GM18505 (cell line): Measurements from ENCODE around the gene NSMF.
"Not testable (repeated sequence)": the region's sequence is repeated elsewhere in the genome, so short reads cannot be mapped to it uniquely, and the experiment has no call there.

Source experiments
- ATAC-seq: cut with Tn5 transposase; IDR thresholded peaks from one replicate; pipeline ENCODE4 v1.9.1; 2021; ENCODE audit not compliant: unreplicated experiment
- POLR2A ChIP-seq: IDR thresholded peaks from 4 replicates; pipeline ENCODE4 v1.6.1; 2011; ENCODE audit warnings: borderline replicate concordance; ENCODE audit not compliant: insufficient read depth, insufficient read length; ENCODE audit errors: extremely low read depth

NSMF gene

GRCh38 chr9:137477778-137478612 lies 18.9 kb upstream of the NSMF start:
- TF ChIP-seq POLR2A, result no peak
- ATAC-seq, result no peak

- TF ChIP-seq POLR2A, result no peak
These were observed 17.7 kb upstream of the NSMF start for GRCh38 chr9:137476856-137477255.

DNA sequence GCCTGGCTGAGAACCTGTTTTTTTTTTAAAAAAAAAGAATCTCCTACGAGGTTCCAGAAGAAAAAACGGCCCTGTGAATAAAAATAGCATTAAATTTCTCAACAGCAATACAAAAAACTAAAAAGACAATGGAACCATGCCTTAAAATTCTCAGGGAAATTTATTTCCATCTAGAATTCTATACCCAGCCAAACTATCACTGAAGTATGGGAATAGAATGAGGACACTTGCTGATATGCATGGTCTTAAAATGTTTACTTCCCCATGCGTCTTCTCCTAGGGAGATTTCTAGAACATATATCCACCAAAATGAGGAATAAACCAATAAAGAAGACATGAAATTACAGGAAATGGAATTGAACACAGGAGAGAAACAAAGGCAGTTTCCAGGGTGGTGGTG lies 16.5 kb upstream of the NSMF start:
- no peak for TF ChIP-seq POLR2A
- no peak for ATAC-seq

More at GRCh38 chr9:137476856-137477255, 17.7 kb upstream of the NSMF start:
- ATAC-seq, result no peak

GRCh38 chr9:137474271-137474670 lies 15.1 kb upstream of the NSMF start:
- no peak for ATAC-seq
- TF ChIP-seq POLR2A, result no peak

- no peak for TF ChIP-seq POLR2A
These were observed 11.7 kb upstream of the NSMF start for GRCh38 chr9:137470785-137471184.

GRCh38 chr9:137467896-137468295 lies 8.8 kb upstream of the NSMF start:
- ATAC-seq, result no peak
- TF ChIP-seq POLR2A, result no peak

More at GRCh38 chr9:137470785-137471184, 11.7 kb upstream of the NSMF start:
- no peak for ATAC-seq

DNA sequence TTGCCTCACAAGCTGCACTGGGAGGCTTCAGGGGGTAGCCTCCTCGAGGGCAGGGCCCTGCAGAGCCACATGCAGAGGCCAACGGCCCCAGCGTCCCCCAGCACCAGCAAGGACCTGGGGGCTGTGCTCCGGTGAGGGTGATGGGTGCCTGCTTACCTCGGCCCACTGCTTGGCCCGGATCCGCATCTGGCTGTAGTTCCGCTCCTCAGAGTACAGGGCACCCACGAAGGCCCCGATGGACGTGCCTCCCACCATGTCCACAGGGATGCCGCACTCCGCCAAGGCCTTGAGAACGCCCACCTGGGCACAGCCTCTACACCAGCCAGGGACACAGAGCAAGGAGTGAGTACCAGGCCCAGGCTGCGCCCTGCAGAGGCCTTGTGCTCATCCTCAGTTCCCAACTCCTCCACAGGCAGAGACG lies 8.0 kb upstream of the NSMF start:
- ATAC-seq, result no peak
- TF ChIP-seq POLR2A, result no peak

- not testable (repeated sequence) for ATAC-seq
These were observed 7.4 kb upstream of the NSMF start for GRCh38 chr9:137466389-137467085.

- no peak for ATAC-seq
- TF ChIP-seq POLR2A, result no peak
These were observed 6.7 kb upstream of the NSMF start for GRCh38 chr9:137465720-137466388.

DNA sequence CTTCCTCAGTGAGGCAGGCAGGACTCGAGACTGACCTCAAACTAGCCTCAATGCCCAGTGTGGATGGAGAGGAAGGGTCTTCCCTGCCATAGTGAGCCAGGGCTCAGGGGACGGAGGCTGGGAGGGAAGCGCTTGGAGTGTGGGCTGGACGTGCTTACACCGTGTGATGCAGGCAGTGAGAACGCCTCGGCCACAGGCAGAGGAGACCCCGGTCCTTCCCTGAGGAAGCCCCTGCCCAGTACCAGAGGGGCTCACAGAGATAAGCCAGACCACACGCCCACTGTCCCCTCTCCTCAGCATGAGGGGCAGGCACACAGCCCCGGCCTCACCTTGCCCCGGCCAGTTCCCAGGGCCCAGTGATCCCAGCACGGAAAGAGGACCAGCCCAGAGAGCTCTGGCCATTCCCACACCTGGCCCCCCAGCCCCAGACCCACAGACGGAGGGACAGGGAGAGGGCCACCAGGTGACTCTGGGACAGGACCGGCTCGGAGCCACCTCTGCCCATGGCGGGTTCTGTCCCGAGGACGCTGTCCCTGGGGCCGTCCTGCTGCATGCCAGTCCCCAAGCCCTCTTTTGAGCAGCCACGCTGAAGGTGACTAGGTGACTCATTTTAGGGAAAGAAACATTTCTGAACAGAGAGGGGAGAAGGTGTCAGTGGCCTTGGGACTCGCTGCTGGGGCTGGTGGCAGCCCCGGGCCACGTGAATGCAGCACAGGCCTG lies 6.0 kb upstream of the NSMF start:
- TF ChIP-seq POLR2A, result no peak
- no peak for ATAC-seq

GRCh38 chr9:137464291-137464999 lies 5.3 kb upstream of the NSMF start:
- no peak for ATAC-seq

GRCh38 chr9:137463931-137464290 lies 4.8 kb upstream of the NSMF start:
- ATAC-seq, result no peak
- no peak for TF ChIP-seq POLR2A

More at GRCh38 chr9:137464291-137464999, 5.3 kb upstream of the NSMF start:
- no peak for TF ChIP-seq POLR2A
